HepG2 (cell line): ENCODE data around the gene LTB4R. TPM values are rescaled to one million over a fixed set of nuclear protein-coding genes. Genes with fewer than 3 reads are reported as not detected.
A peak's percentile ranks its signal among the peaks of the same experiment; 100 is the strongest.

Experiments
- DBP ChIP-seq: sonication (generic); formaldehyde crosslinking; IDR thresholded peaks from 2 replicates; pipeline ENCODE4 v1.4.0; 2020; ENCODE audit warnings: missing genetic modification reagents; ENCODE audit errors: not compliant biosample characterization
- E2F2 ChIP-seq: sonication (generic); formaldehyde crosslinking; IDR thresholded peaks from 2 replicates; pipeline ENCODE4 v1.4.0; 2020; ENCODE audit warnings: missing genetic modification reagents, borderline replicate concordance
- HHEX ChIP-seq: IDR thresholded peaks from 2 replicates; pipeline ENCODE4 v1.6.1; 2016; ENCODE audit warnings: control low read depth
- HOXA7 ChIP-seq: sonication (generic); formaldehyde crosslinking; IDR thresholded peaks from 2 replicates; pipeline ENCODE4 v1.8.1; 2022; ENCODE audit warnings: mild to moderate bottlenecking, missing genetic modification reagents, moderate library complexity
- JARID2 ChIP-seq: sonication (generic); formaldehyde crosslinking; IDR thresholded peaks from 2 replicates; pipeline ENCODE4 v1.8.1; 2023; ENCODE audit warnings: missing genetic modification reagents, inconsistent platforms; ENCODE audit not compliant: insufficient replicate concordance
- KAT2B ChIP-seq: fragments of 150-350 bp; IDR thresholded peaks from 2 replicates; pipeline ENCODE4 v1.6.1; 2014; ENCODE audit warnings: low read depth, low read length, borderline replicate concordance
- KAT8 ChIP-seq: IDR thresholded peaks from 2 replicates; pipeline ENCODE4 v1.6.1; 2016; ENCODE audit warnings: missing genetic modification reagents, missing compliant biosample characterization
- MATR3 ChIP-seq: sonication (generic); formaldehyde crosslinking; IDR thresholded peaks from 2 replicates; pipeline ENCODE4 v1.4.0; 2020; ENCODE audit warnings: missing genetic modification reagents
- MTERF4 ChIP-seq: sonication (generic); formaldehyde crosslinking; IDR thresholded peaks from 2 replicates; pipeline ENCODE4 v1.8.0; 2023; ENCODE audit warnings: mild to moderate bottlenecking, missing genetic modification reagents
- POGZ ChIP-seq: sonication (generic); formaldehyde crosslinking; IDR thresholded peaks from 2 replicates; pipeline ENCODE4 v1.4.0; 2020; ENCODE audit warnings: mild to moderate bottlenecking, missing genetic modification reagents
- PRDM4 ChIP-seq: sonication (generic); formaldehyde crosslinking; IDR thresholded peaks from 2 replicates; pipeline ENCODE4 v1.9.0; 2021; ENCODE audit warnings: missing genetic modification reagents, borderline replicate concordance
- SMYD3 ChIP-seq: sonication (generic); formaldehyde crosslinking; IDR thresholded peaks from 2 replicates; pipeline ENCODE4 v1.8.1; 2023; ENCODE audit warnings: mild to moderate bottlenecking, missing genetic modification reagents
- STAG1 ChIP-seq: sonication (generic); formaldehyde crosslinking; IDR thresholded peaks from 2 replicates; pipeline ENCODE4 v1.4.0; 2020; ENCODE audit warnings: missing genetic modification reagents
- TCF7L2 ChIP-seq: IDR thresholded peaks from 2 replicates; pipeline ENCODE4 v1.6.1; 2011; ENCODE audit warnings: mild to moderate bottlenecking, low read depth, low read length, moderate library complexity
- THRA ChIP-seq: sonication (generic); formaldehyde crosslinking; IDR thresholded peaks from 2 replicates; pipeline ENCODE4 v1.4.0; 2020; ENCODE audit warnings: missing genetic modification reagents, borderline replicate concordance
- THYN1 ChIP-seq: sonication (generic); formaldehyde crosslinking; IDR thresholded peaks from 2 replicates; pipeline ENCODE4 v1.8.1; 2023; ENCODE audit warnings: low read depth, mild to moderate bottlenecking, moderate library complexity, missing genetic modification reagents, borderline replicate concordance
- ZFP36 ChIP-seq: fragments of 150-350 bp; IDR thresholded peaks from 2 replicates; pipeline ENCODE4 v1.6.1; 2018; ENCODE audit warnings: borderline replicate concordance, low read length, low read depth; ENCODE audit not compliant: partially characterized antibody
- ZNF160 ChIP-seq: sonication (generic); formaldehyde crosslinking; IDR thresholded peaks from 2 replicates; pipeline ENCODE4 v1.8.0; 2022; ENCODE audit warnings: mild to moderate bottlenecking, inconsistent platforms, missing genetic modification reagents
- ZNF260 ChIP-seq: sonication (generic); formaldehyde crosslinking; IDR thresholded peaks from 2 replicates; pipeline ENCODE4 v1.4.0; 2020; ENCODE audit warnings: missing genetic modification reagents, low read depth, mild to moderate bottlenecking, borderline replicate concordance
- ZNF263 ChIP-seq: sonication (generic); formaldehyde crosslinking; IDR thresholded peaks from 2 replicates; pipeline ENCODE4 v1.4.0; 2020; ENCODE audit warnings: missing genetic modification reagents
- ZNF292 ChIP-seq: sonication (generic); formaldehyde crosslinking; IDR thresholded peaks from 2 replicates; pipeline ENCODE4 v1.8.1; 2022; ENCODE audit warnings: mild to moderate bottlenecking, low read depth, missing genetic modification reagents, borderline replicate concordance
- ZNF644 ChIP-seq: IDR thresholded peaks from 2 replicates; pipeline ENCODE4 v1.6.1; 2016; ENCODE audit warnings: low read depth
- ZNF780A ChIP-seq: sonication (generic); formaldehyde crosslinking; IDR thresholded peaks from 2 replicates; pipeline ENCODE4 v1.8.0; 2022; ENCODE audit warnings: mild to moderate bottlenecking, missing genetic modification reagents, moderate library complexity
- ZNF816 ChIP-seq: sonication (generic); formaldehyde crosslinking; IDR thresholded peaks from 2 replicates; pipeline ENCODE4 v1.8.0; 2022; ENCODE audit warnings: missing genetic modification reagents, mild to moderate bottlenecking, borderline replicate concordance
- polyA plus RNA-seq, 8 experiments: library from polyadenylated mRNA; depleted of rRNA in 3 of 8; stranded (reverse) in 7 of 8; unstranded in 1 of 8; fragments of >200 nt; fragmentation: Illumina TruSeq in 4 of 8; extraction: Trizol in 4 of 8; gene quantifications; 2 replicates each; pipeline versions ENCODE4 v1.2.1 to v1.2.3, GENCODE V29; 2011 to 2016; ENCODE audit warnings: low read depth in 4 of 8, missing spikeins in 1 of 8, mixed read lengths in 1 of 8; ENCODE audit not compliant: insufficient read depth in 1 of 8
- total RNA-seq, 5 experiments: library from RNA; depleted of rRNA; stranded (reverse); fragments of >200 nt; fragmentation: Illumina TruSeq; extraction: Trizol; gene quantifications; 2 replicates each; pipeline ENCODE4 v1.2.3, GENCODE V29; 2016; ENCODE audit warnings: low read depth in 1 of 5

LTB4R gene
- total and polyA plus RNA-seq, 2 of the 13 experiments (the other 11 are each of a cell fraction or from before 2014, with no cell fraction given) = 3.2 to 8.2 TPM

GRCh38 chr14:24315243-24315806, 4.0 kb downstream of the LTB4R start (continued):
- TF ChIP-seq PRDM4 (no peak), ZFP36 (no peak), THRA (CRISPR knock-in tag) (no peak), ZNF644 (CRISPR knock-in tag) (0 out of 2 replicates have a peak, but pooled peaks have one; percentile 8), THYN1 (peak; percentile 91; the same call in 1 of the 2 replicates), DBP (no peak), KAT2B (no peak), STAG1 (CRISPR knock-in tag) (no peak), HOXA7 (CRISPR knock-in tag) (no peak), MATR3 (no peak), E2F2 (CRISPR knock-in tag) (no peak), ZNF160 (CRISPR knock-in tag) (0 out of 2 replicates have a peak, but pooled peaks have one; percentile 9), TCF7L2 (no peak), ZNF292 (peak; percentile 52), JARID2 (CRISPR knock-in tag) (no peak), ZNF816 (no peak), POGZ (no peak), ZNF780A (CRISPR knock-in tag) (no peak), ZNF263 (CRISPR knock-in tag) (no peak), ZNF260 (CRISPR knock-in tag) (no peak), SMYD3 (CRISPR knock-in tag) (0 out of 2 replicates have a peak, but pooled peaks have one; percentile 14), KAT8 (CRISPR knock-in tag) (no peak), HHEX (CRISPR knock-in tag) (no peak), MTERF4 (CRISPR knock-in tag) (no peak)
